GM23248 (cell line): Measurements from ENCODE around the gene MEX3A.

ENCODE experiments used
- EZH2 ChIP-seq: fragments of 200-600 bp; sonication (generic); IDR thresholded peaks from 2 replicates; pipeline ENCODE4 v1.6.1; 2018; ENCODE audit warnings: antibody characterized with exemption, mild to moderate bottlenecking; ENCODE audit not compliant: insufficient read depth, poor library complexity, severe bottlenecking
- EZH2phosphoT487 ChIP-seq: fragments of 200-600 bp; sonication (generic); IDR thresholded peaks from 2 replicates; pipeline ENCODE4 v1.6.1; 2018; ENCODE audit warnings: antibody characterized with exemption, moderate library complexity, mild to moderate bottlenecking, low read depth; ENCODE audit not compliant: insufficient read depth

GRCh38 chr1:156104065-156104810 is 22.0 kb upstream of the MEX3A start:
- TF ChIP-seq EZH2 (no peak), EZH2phosphoT487 (no peak)
